Gastrocnemius medialis (tissue), 4 donors: ENCODE data around the gene LCAT.

ENCODE experiments used
- CTCF ChIP-seq, 5 experiments: fragments of 450-650 bp in 3 of 5; fragments of 200-600 bp in 2 of 5; sonication (generic) in 2 of 5; IDR thresholded peaks in 4 of 5; conservative IDR thresholded peaks in 1 of 5; 1 replicate in 4 of 5; 2 replicates in 1 of 5; pipeline ENCODE4 v1.5.1; 2016 to 2019; ENCODE audit warnings: antibody characterized with exemption in 5 of 5, mild to moderate bottlenecking in 3 of 5, moderate library complexity in 3 of 5
- POLR2A ChIP-seq, 2 donors: fragments of 450-650 bp; IDR thresholded peaks; one replicate each; pipeline ENCODE4 v1.6.1; 2017; ENCODE audit warnings: antibody characterized with exemption in 2 of 2, mild to moderate bottlenecking in 2 of 2, moderate library complexity in 2 of 2

- TF ChIP-seq CTCF (IDR thresholded peaks at IDR 0.05 in 4 of 5, conservative IDR thresholded peaks at IDR 0.05 in 1 of 5) (no peak), POLR2A (IDR thresholded peaks at IDR 0.05) (no peak)
These were observed 27.2 kb upstream of the LCAT start for GRCh38 chr16:67971111-67971510.
